Pons (tissue), 1 donor: ENCODE data around the gene SMYD1.
"Not testable (repeated sequence)": the region's sequence is repeated elsewhere in the genome, so short reads cannot be mapped to it uniquely, and the experiment has no call there.

ENCODE experiments used
- DNase-seq: peaks from one replicate; pipeline ENCODE4 v3.0.0-alpha.2; 2016; ENCODE audit warnings: low spot score

SMYD1 gene

DNA sequence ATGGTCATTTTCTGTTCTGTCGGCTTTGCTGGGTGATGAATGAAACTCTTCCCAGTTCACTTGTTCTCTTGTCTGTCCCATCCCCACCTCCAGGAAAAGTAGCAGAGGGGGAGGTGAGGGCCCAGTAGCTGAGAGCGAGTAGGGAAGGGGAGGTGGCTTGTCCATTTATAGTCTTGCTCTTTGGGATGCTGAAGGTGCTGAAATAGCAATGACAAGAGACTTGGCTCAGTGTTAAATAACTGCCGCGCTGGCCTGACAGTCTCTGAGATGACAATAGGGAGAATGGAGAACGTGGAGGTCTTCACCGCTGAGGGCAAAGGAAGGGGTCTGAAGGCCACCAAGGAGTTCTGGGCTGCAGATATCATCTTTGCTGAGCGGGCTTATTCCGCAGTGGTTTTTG, at the start of gene SMYD1:
Gene SMYD1 (plus strand): TSS at position 228 of the 400 bp plus-strand sequence. CDS start 40 bp downstream, at position 268.
- DNase-seq, result no peak

DNA sequence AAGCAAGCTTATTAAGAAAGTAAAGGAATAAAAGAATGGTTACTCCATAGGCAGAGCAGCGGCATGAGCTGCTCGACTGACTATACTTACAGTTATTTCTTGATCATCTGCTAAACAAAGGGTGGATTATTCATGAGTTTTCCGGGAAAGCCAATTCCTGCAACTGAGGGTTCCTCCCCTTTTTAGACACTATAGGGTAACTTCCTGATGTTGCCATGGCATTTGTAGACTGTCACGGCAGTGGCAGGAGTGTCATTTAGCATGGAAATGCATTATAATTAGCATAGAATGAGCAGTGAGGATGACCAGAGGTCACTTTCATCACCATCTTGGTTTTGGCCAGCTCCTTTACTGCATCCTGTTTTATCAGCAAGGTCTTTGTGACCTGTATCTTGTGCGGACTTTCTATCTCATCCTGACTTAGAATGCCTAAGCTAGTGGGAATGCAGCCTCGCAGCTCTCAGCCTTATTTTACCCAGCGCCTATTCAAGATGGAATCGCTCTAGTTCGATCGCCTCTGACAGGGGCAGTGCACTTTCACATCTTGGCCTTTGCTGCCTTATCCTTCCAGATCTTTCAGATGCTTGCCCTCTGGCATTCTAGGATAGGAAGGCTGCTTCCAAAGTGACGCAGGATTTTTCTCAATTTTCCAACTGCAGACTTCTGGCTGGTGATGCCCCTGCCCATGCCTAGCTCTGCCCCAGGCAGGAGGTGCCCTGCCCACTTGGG, 49.4 kb upstream of the SMYD1 start:
- not testable (repeated sequence) for DNase-seq

DNA sequence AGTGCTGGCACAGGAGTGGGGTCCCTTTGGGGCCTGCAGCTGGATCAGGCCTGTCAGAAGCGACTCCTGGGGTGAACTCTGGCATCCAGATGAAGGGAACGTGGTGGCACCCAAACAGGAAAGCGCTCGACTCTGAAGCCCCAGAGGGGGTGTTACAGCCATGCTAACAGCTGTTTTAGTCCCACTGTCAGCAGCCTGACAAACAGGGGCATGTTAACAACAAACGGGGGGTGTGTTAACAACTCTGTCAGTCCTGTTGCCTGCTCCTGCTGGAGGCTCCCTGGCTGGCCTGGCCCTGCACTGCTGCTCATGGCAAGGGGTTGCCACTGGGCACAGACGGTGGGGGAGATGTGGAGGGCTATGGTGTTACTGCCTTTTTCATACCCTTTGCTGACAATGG, 48.7 kb upstream of the SMYD1 start:
- DNase-seq, result no peak

DNA sequence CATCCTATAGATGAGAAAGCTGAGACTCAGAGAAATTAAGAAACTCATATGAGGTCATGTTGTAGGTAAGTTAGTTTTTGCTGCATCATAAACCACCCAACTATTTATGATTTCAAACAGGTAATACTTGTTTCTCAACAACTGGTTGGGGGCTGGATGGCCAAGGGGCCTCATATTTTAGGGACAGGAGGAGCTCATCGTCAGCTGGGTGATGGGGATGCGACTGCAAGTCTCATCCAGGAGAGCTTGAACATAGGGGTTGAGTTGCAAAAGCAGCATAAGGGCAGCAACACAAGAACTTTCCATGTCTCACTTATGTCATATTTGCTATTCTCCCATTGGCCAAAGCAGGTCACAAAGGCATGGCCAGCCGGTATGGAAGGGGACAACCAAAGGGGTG, 47.6 kb upstream of the SMYD1 start:
- no peak for DNase-seq

DNA sequence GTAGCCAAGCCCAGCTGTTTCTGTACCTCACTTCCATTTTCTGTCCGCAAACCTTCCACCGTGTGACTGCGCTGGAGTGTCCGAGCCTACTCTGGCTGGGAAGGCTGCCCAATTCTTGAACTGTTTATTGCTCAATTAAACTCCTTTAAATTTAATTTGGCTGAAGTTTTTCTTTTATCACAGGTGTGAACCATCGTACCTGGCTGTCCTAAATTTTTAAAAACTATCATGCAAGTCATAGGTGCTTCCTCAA, 45.0 kb upstream of the SMYD1 start:
- DNase-seq, result no peak

DNA sequence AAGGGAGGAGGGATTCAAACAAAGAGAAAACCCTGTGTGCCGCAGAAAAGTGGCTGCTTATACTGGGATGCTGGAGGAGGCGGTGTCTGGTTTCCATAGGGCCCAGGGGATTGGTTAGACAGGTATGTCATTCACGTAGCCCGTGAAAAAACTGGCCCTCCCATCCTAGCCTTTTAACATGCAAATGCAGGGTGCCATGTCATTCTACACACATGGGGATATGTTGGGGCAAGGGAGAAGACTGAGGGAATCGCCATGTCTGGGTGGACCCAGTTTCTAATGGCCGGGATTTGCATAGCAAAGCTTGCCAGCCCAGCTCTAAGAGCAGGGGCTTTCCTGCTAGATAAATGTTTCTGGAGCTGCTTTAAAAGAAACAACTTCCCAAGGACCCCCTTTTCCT, 43.1 kb upstream of the SMYD1 start:
- no peak for DNase-seq

DNA sequence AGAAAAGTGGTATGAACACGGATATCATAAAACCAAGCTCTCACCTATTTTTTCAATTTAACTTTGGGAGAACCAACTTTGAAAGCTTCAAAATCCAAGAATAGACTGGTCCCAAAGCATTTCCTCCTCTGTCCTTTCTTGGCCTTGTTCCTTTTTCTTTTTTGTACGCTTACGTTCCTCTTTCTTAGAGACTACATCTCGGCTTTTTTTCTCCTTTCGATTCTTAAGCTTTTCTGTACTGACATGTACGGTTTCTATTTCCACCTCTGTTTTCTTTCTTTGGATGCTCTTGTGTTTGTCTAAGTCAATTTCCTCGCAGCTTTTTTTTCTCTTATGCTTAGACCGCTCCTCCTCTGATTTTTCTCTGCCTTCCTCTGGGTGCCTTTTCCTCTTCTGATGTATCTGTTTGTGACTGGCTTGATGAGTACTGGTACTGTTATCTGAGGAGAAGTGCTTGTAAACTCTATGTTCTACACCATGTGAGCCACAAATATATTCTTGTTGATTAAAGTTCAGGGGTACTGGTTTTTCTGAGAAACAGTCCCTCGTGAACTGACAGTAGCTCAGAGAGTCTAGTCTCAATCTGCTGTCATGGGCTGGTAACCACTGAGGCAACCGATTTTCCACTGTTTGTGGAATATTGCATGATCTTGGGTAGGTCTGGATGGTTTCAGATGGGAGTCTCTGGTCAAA, 39.8 kb upstream of the SMYD1 start:
- peak; percentile 73 for DNase-seq

DNA sequence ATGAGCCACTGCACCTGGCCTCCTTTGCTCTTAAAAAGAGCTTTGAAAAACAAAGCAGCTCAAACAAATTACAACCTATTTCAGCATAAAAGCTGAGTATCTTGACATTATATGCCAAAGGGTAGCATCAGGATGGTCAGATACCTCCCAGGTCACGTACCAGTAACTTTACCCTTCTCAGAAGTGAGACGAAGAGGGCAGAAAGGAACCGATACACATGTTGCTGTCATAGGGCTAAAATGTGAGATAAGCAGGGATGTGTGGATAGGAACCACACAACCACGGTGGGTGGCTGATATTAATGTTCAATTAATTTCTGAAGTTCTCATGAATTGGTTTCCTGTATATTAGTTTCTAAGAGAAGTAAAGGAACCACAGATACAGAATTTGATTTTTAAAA, 38.7 kb upstream of the SMYD1 start:
- DNase-seq, result no peak

DNA sequence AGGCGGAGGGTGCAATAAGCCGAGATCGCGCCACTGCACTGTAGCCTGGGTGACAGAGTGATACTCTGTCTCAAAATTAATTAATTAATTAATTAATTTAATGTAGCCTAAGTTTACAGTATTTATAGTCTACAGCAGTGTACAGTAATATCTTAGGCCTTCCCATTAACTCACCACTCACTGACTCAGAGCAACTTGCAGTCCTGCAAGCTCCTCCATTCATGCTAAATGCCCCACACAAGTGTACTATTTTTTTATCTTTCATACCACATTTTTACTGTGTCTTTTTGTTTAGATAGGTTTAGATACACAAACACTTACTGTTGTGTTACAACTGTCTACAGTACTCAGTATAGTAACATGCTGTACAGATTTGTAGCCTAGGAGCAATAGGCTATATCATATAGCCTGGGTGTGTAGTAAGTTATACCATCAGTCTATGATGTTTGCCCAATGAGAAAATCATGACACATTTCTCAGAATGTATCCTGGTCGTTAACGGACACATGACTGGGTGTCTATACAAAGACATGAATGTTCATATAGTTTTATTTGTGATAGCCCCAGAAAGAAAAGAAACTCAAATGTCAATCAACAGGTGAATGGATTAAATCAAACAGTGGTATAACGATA, 35.4 kb upstream of the SMYD1 start:
- DNase-seq, result no peak

DNA sequence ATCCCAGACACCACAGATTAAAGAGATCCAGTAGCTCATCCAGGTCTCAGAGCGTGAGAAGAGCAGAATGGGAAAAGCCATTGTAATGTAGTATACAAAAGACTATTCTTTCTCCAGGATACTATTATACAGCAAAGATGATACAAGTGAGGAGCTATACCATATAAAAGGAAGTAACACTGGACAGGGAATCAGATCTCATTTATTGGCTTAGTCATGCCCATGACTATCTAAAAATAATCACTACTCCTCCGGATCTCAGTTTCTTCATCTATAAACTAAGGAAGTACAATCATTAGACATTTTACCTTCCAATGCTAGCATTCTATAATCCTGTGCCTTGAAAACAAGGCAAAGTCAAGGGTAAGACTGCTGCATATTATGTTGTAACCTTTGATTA, 31.4 kb upstream of the SMYD1 start:
- DNase-seq, result no peak

DNA sequence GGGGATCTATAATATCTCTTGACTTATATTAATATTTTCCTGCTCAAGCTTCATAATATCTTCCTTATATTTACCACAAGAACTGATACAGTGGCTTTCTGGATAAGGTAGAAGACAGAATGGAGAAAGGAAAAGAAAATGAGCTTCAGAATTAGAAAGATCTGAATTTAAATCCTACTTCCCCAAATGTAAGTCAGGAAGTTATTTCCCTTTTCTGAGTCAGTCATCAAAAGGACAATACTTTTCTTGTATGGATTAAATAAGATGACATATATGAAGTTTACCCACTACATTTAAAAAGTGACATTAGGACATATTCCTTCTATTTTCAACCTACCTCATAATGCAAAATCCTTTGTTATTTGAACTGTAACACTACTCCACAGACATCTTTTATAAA, 31.0 kb upstream of the SMYD1 start:
- no peak for DNase-seq

DNA sequence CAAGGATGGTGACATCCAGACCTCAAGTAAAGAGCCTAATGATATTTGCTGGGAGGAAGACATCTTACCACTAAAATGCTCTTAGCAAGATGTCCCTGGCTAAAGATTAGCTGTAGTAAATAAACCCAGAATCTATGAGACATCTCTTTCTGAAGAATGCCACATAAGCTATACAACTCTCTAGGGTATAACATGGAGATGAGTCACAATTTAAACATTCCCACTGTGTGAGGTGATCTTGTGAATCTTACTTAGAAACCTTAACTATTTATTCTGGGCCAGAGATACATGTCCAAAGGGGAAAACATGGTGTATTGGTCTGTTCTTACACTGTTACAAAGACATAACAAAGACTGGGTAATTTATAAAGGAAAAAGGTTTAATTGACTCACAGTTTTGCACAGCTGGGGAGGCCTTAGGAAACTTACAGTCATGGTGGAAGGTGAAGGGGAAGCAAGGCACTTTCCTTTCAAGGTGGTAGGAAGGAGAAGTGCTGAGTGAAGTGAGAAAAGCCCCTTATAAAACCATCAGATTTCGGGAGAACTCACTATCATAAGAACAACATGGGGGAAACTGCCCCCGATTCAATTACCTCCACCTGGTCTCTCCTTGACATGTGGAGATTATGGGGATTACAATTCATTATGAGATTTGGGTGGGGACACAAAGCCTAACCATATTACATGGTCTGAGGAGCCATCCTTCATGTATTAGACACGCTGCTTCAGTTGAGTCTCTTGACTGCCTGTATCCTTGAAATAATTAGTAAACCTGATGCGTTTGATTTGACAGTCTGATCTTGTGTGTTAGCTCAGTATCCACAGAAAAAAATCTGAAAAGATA, 29.1 kb upstream of the SMYD1 start:
- DNase-seq, result no peak

DNA sequence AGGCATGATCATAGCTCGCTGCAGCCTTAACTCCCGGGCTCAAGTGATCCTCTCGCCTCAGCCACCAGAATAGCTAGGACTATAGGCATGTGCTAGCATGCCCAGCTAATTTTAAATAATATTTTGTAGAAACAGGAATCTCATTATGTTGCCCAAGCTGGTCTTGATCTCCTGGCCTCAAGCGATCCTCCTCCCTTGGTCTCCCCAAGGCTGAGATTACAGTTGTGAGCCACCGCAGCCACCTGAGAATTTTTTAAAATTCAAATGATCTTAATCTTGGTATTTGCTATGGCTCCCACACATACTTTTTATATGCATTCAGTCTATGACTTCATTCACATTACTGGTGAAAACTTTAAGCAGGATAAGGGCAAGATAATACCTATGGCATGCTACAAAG, 25.1 kb upstream of the SMYD1 start:
- no peak for DNase-seq

DNA sequence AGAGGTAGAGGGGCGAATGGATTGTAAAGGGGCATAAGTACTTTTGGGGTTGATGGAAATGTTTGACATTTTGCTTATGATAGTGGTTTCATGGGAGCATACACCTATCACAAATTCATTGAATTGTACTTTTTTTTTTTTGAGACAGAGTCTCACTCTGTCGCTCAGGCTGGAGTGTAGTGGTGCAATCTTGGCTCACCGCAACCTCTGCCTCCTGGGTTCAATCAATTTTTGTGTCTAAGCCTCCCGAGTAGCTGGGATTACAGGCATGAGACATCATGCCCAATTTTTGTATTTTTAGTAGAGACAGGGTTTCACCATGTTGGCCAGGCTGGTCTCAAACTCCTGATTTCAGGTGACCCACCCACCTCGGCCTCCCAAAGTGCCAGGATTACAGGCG, 22.1 kb upstream of the SMYD1 start:
- not testable (repeated sequence) for DNase-seq

DNA sequence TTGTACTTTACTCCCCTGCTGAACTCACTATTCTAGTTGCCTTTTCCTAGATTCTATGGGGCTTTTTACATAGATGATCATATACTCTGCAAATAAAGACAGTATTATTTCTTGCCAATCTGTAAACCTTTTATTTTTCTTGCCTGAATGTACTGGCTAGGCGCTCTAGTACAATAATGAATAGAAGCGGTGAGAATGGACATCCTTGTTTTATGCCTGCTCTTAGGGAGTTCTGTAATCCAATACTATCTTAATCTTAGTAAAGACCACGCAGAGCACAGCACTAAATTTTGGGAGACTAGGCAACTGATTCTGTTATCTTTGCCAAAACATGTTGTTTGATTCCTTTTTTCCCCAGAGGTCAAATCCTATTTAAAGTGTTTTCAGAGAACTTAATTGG, 19.1 kb upstream of the SMYD1 start:
- peak; percentile 54 for DNase-seq

DNA sequence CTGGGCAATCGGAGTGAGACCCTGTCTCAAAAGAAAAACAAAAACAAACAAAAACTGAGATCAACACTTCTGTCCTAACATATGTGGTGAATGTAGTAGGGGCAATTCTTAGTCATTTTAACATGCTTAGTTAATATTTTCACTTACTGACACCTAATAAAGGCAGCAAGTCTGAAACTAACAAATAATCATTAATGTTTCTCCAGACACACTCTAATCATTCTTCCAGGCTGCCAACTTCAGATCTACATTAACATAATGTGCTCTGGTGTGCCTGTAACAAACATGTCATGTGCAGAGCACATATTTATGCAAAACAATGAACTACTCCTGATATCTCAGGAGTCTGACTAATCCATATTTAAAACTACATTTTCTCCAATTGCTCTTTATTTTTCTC, 18.0 kb upstream of the SMYD1 start:
- DNase-seq, result no peak

DNA sequence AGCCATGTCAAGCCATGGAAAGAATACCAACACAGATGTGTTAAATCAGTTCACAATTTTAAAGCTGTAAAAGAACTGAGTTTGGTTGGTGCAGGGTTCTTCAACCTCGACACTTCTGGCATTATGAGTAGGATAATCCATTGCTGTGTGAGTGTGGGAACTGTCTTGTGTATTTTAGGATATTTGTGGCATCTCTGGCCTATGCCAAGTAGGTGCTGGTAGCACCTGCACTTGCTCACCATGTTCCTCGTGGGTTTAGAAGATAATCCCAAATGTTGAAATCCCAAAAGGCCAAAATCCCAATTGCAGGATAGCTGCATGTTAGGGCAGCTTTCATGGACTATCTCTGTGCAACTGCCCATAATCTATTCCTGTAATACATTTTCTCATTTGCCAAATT, 15.8 kb upstream of the SMYD1 start:
- DNase-seq, result no peak

DNA sequence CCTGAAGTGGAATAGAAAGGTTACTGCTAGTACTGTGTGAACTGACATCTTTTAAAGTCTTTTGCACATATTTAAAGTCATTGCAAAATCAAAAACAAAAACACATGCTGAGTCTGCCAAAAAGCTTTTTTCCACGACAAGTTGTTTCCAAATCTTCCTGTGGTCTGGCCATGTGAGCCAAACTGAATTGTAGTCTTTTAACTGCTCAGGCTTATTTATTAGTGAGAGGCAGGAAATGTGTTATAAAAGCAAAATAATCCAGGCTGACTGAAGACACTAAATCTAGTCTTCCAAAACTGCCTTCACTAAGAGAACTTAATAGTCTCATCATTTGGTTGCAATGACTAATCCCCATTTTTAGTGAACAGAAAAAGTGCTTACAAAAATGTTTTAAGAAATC, 14.3 kb upstream of the SMYD1 start:
- peak; percentile 37 for DNase-seq

DNA sequence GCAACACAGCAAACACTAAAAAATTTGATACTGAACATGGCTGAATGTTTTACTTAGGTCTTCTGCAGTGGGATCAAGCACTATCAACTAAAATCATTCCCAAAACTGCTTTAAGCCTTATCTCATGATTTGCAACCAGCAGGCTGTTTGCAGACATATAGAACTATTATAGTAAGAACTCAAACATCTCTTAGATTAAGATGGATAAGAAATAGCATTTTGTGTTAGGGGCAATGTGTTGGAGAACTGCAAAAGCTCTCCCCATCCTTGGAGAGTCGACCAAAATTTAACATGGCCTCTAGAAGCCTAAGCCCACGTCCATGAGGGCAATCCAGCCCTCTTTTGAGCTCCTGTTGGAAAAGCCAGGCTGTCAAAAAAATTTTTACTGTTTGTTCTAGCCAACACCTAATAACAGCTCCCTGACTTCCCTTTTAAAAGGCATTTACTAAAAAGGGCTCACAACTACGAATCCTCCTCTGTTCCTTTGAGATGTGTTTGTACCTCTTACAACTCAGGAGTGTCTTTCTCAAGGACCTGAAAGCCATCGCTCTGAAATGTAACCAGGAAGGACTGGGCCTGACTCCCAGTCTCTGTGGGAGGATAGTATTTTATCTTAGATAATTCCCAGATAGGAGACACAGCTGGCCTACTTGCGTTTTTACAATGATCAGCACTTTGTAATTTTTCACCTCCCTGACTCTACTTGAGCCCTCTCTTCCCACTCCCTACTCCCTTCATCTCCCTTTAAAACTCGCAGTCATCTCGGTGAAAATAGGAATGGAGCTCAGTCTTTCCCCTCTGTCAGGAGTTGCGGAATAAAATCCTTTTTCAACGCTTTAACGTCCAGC, 13.5 kb upstream of the SMYD1 start:
- DNase-seq, result no peak

DNA sequence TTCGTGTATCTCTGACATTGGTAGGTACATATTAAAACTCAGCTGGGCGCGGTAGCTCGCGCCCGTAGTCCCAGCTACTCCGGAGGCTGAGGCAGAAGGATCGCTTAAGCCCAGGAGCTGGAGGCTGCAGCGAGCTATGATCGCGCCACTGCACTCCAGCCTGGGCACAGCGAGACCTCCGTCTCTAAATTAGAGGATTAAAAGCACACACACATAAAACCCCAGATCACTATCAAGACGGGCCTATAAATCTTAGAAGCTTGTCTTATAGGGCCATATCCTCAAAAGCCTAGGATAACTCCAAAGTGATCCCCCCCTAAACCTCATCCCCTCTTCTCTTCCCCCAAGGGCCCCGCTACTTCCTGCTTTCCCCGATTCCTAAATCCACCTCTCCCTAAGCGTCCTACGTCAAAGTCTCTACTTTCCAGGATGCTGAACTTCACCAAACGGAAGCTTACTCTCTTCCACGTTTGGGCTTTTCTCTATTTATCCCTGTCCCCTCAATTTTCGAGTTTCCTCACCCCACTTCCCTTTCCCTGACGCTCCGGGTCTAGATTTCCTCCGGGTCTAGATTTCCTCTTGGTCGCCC, 12.7 kb upstream of the SMYD1 start:
- peak; percentile 33 for DNase-seq

DNA sequence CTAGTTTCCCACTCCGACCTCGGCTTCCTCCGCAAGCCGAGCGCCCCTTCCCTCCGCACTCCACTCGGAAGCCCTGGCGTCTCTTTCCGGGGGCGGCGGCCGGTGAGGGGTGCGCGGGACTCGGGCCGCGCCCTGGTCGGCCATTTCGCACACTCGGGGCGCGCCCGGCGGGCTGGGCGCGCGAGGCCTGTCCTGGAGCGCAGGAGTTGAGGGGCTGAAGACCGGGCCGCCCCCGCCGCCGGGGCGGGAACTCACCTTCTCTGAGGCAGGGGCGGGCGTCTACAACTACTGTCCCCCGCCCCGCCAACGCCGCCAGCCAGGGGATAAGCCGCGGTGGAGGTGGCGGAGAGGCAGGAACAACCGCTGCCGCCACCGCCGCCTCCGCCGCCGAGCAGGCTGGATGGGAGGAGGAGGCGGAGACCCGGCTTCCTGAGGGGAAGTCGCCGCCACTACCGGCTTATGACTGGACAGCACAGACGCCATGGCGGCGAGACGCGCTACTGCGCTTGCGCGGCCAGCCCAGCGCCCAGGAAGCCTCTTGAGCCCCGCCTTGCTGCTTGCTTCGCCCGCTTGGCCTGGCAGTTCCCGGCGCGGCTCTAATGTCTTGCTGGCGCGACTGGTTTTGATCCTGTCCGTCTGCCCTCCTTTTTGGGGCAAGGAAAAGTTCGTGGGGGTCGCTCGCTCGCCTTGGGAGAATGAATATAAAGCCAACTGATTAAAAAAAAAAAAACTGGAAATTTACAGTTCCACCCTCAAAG, 12.1 kb upstream of the SMYD1 start, which contains the start of gene KRCC1:
Gene KRCC1 (minus strand): TSS at position 413 of the 758 bp plus-strand sequence. CDS start 27,220 bp downstream, outside the sequence.
- DNase-seq, result peak; percentile 94
